ENCODE measurements around the gene NOL8.

- TF ChIP-seq ZBTB21 (CRISPR knock-in tag; IDR thresholded peaks at IDR 0.05; ENCODE audit: borderline replicate concordance) (no peak), SP1 (CRISPR knock-in tag; conservative IDR thresholded peaks at IDR 0.05) (no peak), IRF1 (CRISPR knock-in tag; IDR thresholded peaks at IDR 0.05) (no peak), CTCF (IDR thresholded peaks at IDR 0.05) (no peak), MXD4 (CRISPR knock-in tag; IDR thresholded peaks at IDR 0.05; ENCODE audit: borderline replicate concordance) (no peak), ATF2 (CRISPR knock-in tag; IDR thresholded peaks at IDR 0.05; ENCODE audit: borderline replicate concordance, low read depth) (no peak), ERG (CRISPR knock-in tag; IDR thresholded peaks at IDR 0.05) (no peak)
These were observed 35.3 kb downstream of the NOL8 start for GRCh38 chr9:92289708-92290390.
